A673 (cell line): ENCODE measurements around the gene RAB8B.

Experiments used
- CTCF ChIP-seq: fragments of 300-800, 200-600 bp; sonication (generic); conservative IDR thresholded peaks from 2 replicates; pipeline ENCODE4 v1.5.1; 2017; ENCODE audit warnings: low read depth, mild to moderate bottlenecking, antibody characterized with exemption, low read length, moderate library complexity, mixed read lengths
- EZH2 ChIP-seq: fragments of 200-600 bp; sonication (generic); IDR thresholded peaks from 2 replicates; pipeline ENCODE4 v1.6.1; 2017; ENCODE audit warnings: borderline replicate concordance, low read depth, mild to moderate bottlenecking, mixed read lengths, antibody characterized with exemption, low read length; ENCODE audit not compliant: poor library complexity, severe bottlenecking

- TF ChIP-seq CTCF: no peak
- TF ChIP-seq EZH2: no peak
Observed at GRCh38 chr15:63291507-63291906, 102.1 kb downstream of the RAB8B start.
